Liver (tissue), 9 donors: Measurements from ENCODE around the gene SLC49A3. TPM values are rescaled to one million over a fixed set of nuclear protein-coding genes. Genes with fewer than 3 reads are reported as not detected.
"Not testable (repeated sequence)": the region's sequence is repeated elsewhere in the genome, so short reads cannot be mapped to it uniquely, and the experiment has no call there.

Experiments
- DNase-seq: peaks from one replicate; pipeline ENCODE4 v3.0.0-alpha.2; 2017; ENCODE audit warnings: low spot score
- H3K27ac ChIP-seq, 2 donors: one replicate each; pipeline ENCODE4 v1.7.0; 2013; ENCODE audit warnings: inconsistent platforms in 2 of 2, low read length in 2 of 2, control low read depth in 1 of 2, low read depth in 1 of 2, mild to moderate bottlenecking in 1 of 2
- H3K27me3 ChIP-seq, 4 donors: one replicate each; pipeline versions ENCODE4 v1.6.1 to v1.7.0; 2013; ENCODE audit warnings: low read length in 3 of 4, inconsistent platforms in 1 of 4, mild to moderate bottlenecking in 1 of 4, moderate library complexity in 1 of 4; ENCODE audit not compliant: control insufficient read depth in 4 of 4, insufficient read depth in 4 of 4
- H3K36me3 ChIP-seq, 4 donors: one replicate each; pipeline versions ENCODE4 v1.6.1 to v1.7.0; 2013; ENCODE audit warnings: low read length in 3 of 4, mild to moderate bottlenecking in 3 of 4, low read depth in 1 of 4, moderate library complexity in 1 of 4; ENCODE audit not compliant: control insufficient read depth in 4 of 4, insufficient read depth in 3 of 4
- H3K4me1 ChIP-seq, 4 donors: one replicate each; pipeline versions ENCODE4 v1.6.1 to v1.7.0; 2013; ENCODE audit warnings: low read length in 3 of 4, mild to moderate bottlenecking in 3 of 4, moderate library complexity in 1 of 4; ENCODE audit not compliant: control insufficient read depth in 4 of 4, insufficient read depth in 4 of 4
- H3K4me3 ChIP-seq, 3 donors: one replicate each; pipeline versions ENCODE4 v1.6.1 to v1.7.0; 2013; ENCODE audit warnings: low read length in 3 of 3, control low read depth in 1 of 3, low read depth in 1 of 3, mild to moderate bottlenecking in 1 of 3
- H3K9ac ChIP-seq, 2 donors: one replicate each; pipeline ENCODE4 v1.7.0; 2013; ENCODE audit warnings: low read length in 2 of 2, mild to moderate bottlenecking in 2 of 2, moderate library complexity in 2 of 2, control low read depth in 1 of 2, low read depth in 1 of 2
- H3K9me3 ChIP-seq, 4 donors: one replicate each; pipeline versions ENCODE4 v1.6.1 to v1.7.0; 2013; ENCODE audit warnings: low read length in 3 of 4; ENCODE audit not compliant: control insufficient read depth in 4 of 4
- ATF3 ChIP-seq: IDR thresholded peaks from 2 replicates; pipeline ENCODE4 v1.6.1; 2016; ENCODE audit warnings: antibody characterized with exemption
- CTCF ChIP-seq: fragments of 150-350 bp; IDR thresholded peaks from 2 replicates; pipeline ENCODE4 v1.5.1; 2017; ENCODE audit warnings: improper control_type of control experiment, low read depth, low read length; ENCODE audit not compliant: missing input control
- EGR1 ChIP-seq, 2 donors: IDR thresholded peaks; 2 replicates each; pipeline ENCODE4 v1.6.1; 2016 to 2018; ENCODE audit warnings: antibody characterized with exemption in 2 of 2, low read depth in 2 of 2
- FOXA1 ChIP-seq: IDR thresholded peaks from 2 replicates; pipeline ENCODE4 v1.6.1; 2016; ENCODE audit warnings: antibody characterized with exemption
- FOXA2 ChIP-seq: IDR thresholded peaks from 2 replicates; pipeline ENCODE4 v1.6.1; 2016; ENCODE audit warnings: antibody characterized with exemption
- GABPA ChIP-seq, 2 donors: IDR thresholded peaks in 1 of 2; conservative IDR thresholded peaks in 1 of 2; 2 replicates each; pipeline ENCODE4 v1.6.1; 2016; ENCODE audit warnings: antibody characterized with exemption in 2 of 2, mild to moderate bottlenecking in 1 of 2, moderate library complexity in 1 of 2
- HNF4A ChIP-seq, 2 donors: conservative IDR thresholded peaks; 2 replicates each; pipeline ENCODE4 v1.6.1; 2016; ENCODE audit warnings: antibody characterized with exemption in 2 of 2, mild to moderate bottlenecking in 2 of 2
- HNF4G ChIP-seq: IDR thresholded peaks from 2 replicates; pipeline ENCODE4 v1.6.1; 2016; ENCODE audit warnings: antibody characterized with exemption
- JUND ChIP-seq, 2 donors: IDR thresholded peaks; 2 replicates each; pipeline ENCODE4 v1.6.1; 2016; ENCODE audit warnings: antibody characterized with exemption in 2 of 2
- MAX ChIP-seq: IDR thresholded peaks from 2 replicates; pipeline ENCODE4 v1.6.1; 2016; ENCODE audit warnings: antibody characterized with exemption
- NR2F2 ChIP-seq: IDR thresholded peaks from 2 replicates; pipeline ENCODE4 v1.6.1; 2016; ENCODE audit warnings: antibody characterized with exemption
- RAD21 ChIP-seq, 2 donors: IDR thresholded peaks; 2 replicates each; pipeline ENCODE4 v1.6.1; 2016; ENCODE audit warnings: antibody characterized with exemption in 2 of 2, mild to moderate bottlenecking in 2 of 2
- RXRA ChIP-seq, 2 donors: IDR thresholded peaks; 2 replicates each; pipeline ENCODE4 v1.6.1; 2017 to 2018; ENCODE audit warnings: antibody characterized with exemption in 2 of 2, mild to moderate bottlenecking in 1 of 2
- SP1 ChIP-seq: IDR thresholded peaks from 2 replicates; pipeline ENCODE4 v1.6.1; 2018; ENCODE audit warnings: antibody characterized with exemption, mild to moderate bottlenecking
- TAF1 ChIP-seq: conservative IDR thresholded peaks from 2 replicates; pipeline ENCODE4 v1.6.1; 2016; ENCODE audit warnings: antibody characterized with exemption, mild to moderate bottlenecking
- YY1 ChIP-seq: IDR thresholded peaks from 2 replicates; pipeline ENCODE4 v1.6.1; 2016; ENCODE audit warnings: antibody characterized with exemption, mild to moderate bottlenecking
- ZBTB33 ChIP-seq: IDR thresholded peaks from 2 replicates; pipeline ENCODE4 v1.6.1; 2016; ENCODE audit warnings: antibody characterized with exemption
- WGBS: extraction: QIAGEN DNeasy Blood & Tissue Kit; methylation state at CpG from one replicate; pipeline ENCODE4 v1.1.7; 2013; 5-methylcytosine and 5-hydroxymethylcytosine counted together
- polyA plus RNA-seq, 2 donors: library from polyadenylated mRNA; stranded (reverse) in 1 of 2; unstranded in 1 of 2; fragments of 200-250 nt in 1 of 2; fragments of >200 nt in 1 of 2; fragmentation: Nextera tagmentation in 1 of 2; extraction: Ambion mirVana in 1 of 2; gene quantifications; one replicate each; pipeline versions ENCODE4 v1.2.1 to v1.2.3, GENCODE V29; 2013 to 2015
- total RNA-seq, 2 donors: library from RNA; depleted of rRNA; stranded (reverse); fragments of >200 nt; gene quantifications; one replicate each; pipeline ENCODE4 v1.2.3, GENCODE V29; 2014
- TF ChIP-seq, protein P1 (sequence below): IDR thresholded peaks from 2 replicates; pipeline ENCODE4 v1.6.1; 2016; ENCODE audit warnings: antibody characterized with exemption, mild to moderate bottlenecking
- donor health status: healthy.
- donor health status: healthy.
- donor health status: healthy.
- donor health status: healthy.
- donor health status: healthy.

SLC49A3 gene
- total and polyA plus RNA-seq, 4 donors = 0.40 to 3.6 (median 2.0) TPM

DNA sequence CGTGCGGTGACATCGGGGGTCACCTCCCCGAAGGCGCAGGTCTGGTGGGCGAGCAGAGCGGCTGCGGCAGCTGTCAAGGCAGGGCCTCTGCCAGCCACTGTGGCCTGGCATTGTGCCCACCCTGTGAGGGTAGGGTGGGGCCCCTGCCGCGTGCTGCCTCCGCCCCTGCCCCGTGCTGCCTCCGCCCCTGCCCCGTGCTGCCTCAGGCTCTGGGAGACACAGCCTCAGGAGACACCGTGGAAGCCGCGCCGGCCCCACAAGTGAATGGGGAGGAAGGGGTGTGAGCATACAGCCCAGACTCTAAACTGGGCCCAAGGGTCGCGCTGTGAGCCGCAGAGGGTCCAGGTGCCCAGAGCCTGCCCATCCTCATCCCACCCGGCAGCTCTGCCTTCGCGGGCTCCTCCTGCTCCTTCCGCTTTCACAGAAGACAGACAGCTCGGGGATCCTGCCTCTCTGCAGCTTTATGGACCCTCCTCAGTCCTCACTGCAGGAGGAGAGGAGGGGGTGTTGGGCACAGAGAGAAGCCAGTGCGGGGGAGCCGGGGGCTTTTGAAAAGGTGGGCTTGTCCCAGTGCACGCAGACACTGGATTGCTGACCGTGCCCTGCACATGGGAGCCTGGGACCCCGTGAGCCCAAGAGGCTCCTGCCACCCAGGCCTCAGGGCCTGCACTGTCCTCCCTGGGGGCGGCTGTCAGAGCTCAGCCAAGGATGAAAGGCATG, 44.1 kb upstream of the SLC49A3 start:
- Histone ChIP-seq H3K4me3 (no peak overlapping the region), H3K36me3 (peaks cover 27 to 55% (median 35%) of the 10 kb centered on the region in 4 donors), H3K9me3 (no peaks in the 10 kb centered on the region), H3K9ac (no peak overlapping the region), H3K4me1 (no peaks in the 10 kb centered on the region), H3K27ac (no peak overlapping the region), H3K27me3 (no peaks in the 10 kb centered on the region)
- TF ChIP-seq, protein P1, sequence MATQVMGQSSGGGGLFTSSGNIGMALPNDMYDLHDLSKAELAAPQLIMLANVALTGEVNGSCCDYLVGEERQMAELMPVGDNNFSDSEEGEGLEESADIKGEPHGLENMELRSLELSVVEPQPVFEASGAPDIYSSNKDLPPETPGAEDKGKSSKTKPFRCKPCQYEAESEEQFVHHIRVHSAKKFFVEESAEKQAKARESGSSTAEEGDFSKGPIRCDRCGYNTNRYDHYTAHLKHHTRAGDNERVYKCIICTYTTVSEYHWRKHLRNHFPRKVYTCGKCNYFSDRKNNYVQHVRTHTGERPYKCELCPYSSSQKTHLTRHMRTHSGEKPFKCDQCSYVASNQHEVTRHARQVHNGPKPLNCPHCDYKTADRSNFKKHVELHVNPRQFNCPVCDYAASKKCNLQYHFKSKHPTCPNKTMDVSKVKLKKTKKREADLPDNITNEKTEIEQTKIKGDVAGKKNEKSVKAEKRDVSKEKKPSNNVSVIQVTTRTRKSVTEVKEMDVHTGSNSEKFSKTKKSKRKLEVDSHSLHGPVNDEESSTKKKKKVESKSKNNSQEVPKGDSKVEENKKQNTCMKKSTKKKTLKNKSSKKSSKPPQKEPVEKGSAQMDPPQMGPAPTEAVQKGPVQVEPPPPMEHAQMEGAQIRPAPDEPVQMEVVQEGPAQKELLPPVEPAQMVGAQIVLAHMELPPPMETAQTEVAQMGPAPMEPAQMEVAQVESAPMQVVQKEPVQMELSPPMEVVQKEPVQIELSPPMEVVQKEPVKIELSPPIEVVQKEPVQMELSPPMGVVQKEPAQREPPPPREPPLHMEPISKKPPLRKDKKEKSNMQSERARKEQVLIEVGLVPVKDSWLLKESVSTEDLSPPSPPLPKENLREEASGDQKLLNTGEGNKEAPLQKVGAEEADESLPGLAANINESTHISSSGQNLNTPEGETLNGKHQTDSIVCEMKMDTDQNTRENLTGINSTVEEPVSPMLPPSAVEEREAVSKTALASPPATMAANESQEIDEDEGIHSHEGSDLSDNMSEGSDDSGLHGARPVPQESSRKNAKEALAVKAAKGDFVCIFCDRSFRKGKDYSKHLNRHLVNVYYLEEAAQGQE = no peak
- TF ChIP-seq RAD21 (IDR thresholded peaks at IDR 0.05) = no peak
- no peak for TF ChIP-seq HNF4G
- TF ChIP-seq YY1 = no peak
- no peak for TF ChIP-seq HNF4A (conservative IDR thresholded peaks at IDR 0.05)
- TF ChIP-seq ATF3 = no peak
- TF ChIP-seq GABPA (IDR thresholded peaks at IDR 0.05 in 1 of 2, conservative IDR thresholded peaks at IDR 0.05 in 1 of 2) = no peak
- no peak for TF ChIP-seq JUND (IDR thresholded peaks at IDR 0.05)
- no peak for TF ChIP-seq SP1
- no peak for TF ChIP-seq CTCF
- no peak for TF ChIP-seq EGR1 (IDR thresholded peaks at IDR 0.05; ENCODE audit: low read depth in 2 of 2)
- no peak for TF ChIP-seq FOXA1
- no peak for TF ChIP-seq ZBTB33
- TF ChIP-seq RXRA (IDR thresholded peaks at IDR 0.05) = no peak
- no peak for TF ChIP-seq TAF1
- no peak for DNase-seq
- WGBS = 94% methylated on average over 32 of the region's 32 CpGs

DNA sequence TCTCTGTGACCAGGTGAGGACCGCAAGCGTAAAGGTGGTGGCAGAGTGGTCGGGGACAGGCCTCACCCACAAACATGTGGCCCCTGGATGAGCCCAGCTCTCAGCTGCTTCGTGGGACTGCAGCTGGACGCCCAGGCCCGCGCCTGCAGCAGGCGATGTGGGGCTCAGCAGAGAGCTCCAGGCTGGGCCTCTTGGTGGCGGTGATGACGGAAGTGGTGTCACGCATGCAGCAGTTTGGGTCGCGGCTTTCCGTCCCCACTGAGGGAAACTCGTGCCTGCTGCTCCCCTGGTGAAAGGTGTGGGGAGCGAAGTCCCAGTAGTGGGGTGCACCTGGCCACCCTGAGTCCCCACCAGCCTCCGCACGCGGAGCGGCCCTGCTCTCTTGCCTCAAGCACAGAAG, 43.5 kb upstream of the SLC49A3 start:
- peaks cover 21 to 49% (median 31%) of the 10 kb centered on the region in 4 donors for H3K36me3 ChIP-seq
- WGBS = 96% methylated on average over 20 of the region's 20 CpGs
- no peaks in the 10 kb centered on the region for H3K9me3 ChIP-seq
- no peak overlapping the region for H3K9ac ChIP-seq
- no peaks in the 10 kb centered on the region for H3K27me3 ChIP-seq
- DNase-seq = no peak
- H3K4me3 ChIP-seq = no peak overlapping the region
- TF ChIP-seq NR2F2 = no peak
- TF ChIP-seq FOXA2 = no peak
- no peak for TF ChIP-seq TAF1
- no peak for TF ChIP-seq YY1
- no peak for TF ChIP-seq SP1
- no peak for TF ChIP-seq RAD21 (IDR thresholded peaks at IDR 0.05)
- no peak for TF ChIP-seq GABPA (IDR thresholded peaks at IDR 0.05 in 1 of 2, conservative IDR thresholded peaks at IDR 0.05 in 1 of 2)
- no peak for TF ChIP-seq EGR1 (IDR thresholded peaks at IDR 0.05; ENCODE audit: low read depth in 2 of 2)
- TF ChIP-seq RXRA (IDR thresholded peaks at IDR 0.05) = no peak
- no peak for TF ChIP-seq MAX
- H3K27ac ChIP-seq = no peak overlapping the region
- no peaks in the 10 kb centered on the region for H3K4me1 ChIP-seq

DNA sequence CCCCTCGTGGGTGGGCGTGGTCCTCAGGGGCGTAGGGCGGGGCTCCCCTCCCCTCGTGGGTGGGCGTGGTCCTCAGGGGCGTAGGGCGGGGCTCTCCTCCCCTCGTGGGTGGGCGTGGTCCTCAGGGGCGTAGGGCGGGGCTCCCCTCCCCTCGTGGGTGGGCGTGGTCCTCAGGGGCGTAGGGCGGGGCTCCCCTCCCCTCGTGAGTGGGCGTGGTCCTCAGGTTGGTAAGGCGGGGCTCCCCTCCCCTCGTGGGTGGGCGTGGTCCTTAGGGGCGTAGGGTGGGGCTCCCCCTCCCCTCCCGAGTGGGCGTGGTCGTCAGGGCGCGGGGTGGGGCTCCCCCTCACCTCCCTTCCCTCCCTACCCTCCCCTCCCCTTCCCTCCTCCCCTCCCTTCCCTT, 43.0 kb upstream of the SLC49A3 start:
- WGBS = 81% methylated on average over 27 of the region's 27 CpGs
- H3K36me3 ChIP-seq = peaks cover 17 to 45% (median 29%) of the 10 kb centered on the region in 4 donors
- DNase-seq = not testable (repeated sequence)

More for the DNA sequence above, 43.0 kb upstream of the SLC49A3 start:
- not testable (repeated sequence) for H3K27me3 ChIP-seq, H3K4me1 ChIP-seq, H3K27ac ChIP-seq, H3K9me3 ChIP-seq, H3K9ac ChIP-seq, H3K4me3 ChIP-seq
